ENCODE results near the gene FRMPD1. TPM values are rescaled to one million over a fixed set of nuclear protein-coding genes. Genes with fewer than 3 reads are reported as not detected.

The FRMPD1 gene
- total and polyA plus RNA-seq, 4 experiments from 2014 or later: not detected

DNA sequence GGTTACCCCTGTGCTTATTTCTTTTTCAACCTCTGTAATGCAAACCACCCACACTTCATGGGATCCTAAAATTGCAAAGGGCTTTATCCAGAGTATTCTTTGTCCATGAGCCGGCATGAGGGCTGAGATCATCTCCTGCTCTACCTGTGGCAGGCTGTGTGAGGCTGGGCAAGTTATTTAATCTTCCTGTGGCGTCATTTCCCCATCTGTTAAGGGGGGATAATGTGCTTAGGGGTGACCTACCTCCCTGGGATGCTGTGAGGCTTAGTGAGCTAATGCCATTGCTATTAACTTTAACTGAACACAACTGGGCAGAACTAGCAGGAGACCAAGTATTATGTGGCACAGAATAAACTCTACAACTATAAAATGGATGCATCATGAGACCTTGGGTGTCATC lies 17.0 kb downstream of the FRMPD1 start:
- Mint-ChIP-seq H3K9me3 (no peaks in the 10 kb centered on the region), H3K27ac (no peak overlapping the region), H3K27me3 (peaks cover 31 to 42% of the 10 kb centered on the region in 2 donors), H3K36me3 (no peaks in the 10 kb centered on the region), H3K4me1 (no peaks in the 10 kb centered on the region), H3K4me3 (no peak overlapping the region)
- Histone ChIP-seq H3K4me3 (ENCODE audit: low read length in 2 of 2) (no peak overlapping the region), H3K9me3 (ENCODE audit: control insufficient read depth in 1 of 2, low read length in 2 of 2) (no peaks in the 10 kb centered on the region), H3K36me3 (ENCODE audit: insufficient read depth, low read length) (no peaks in the 10 kb centered on the region), H3K27ac (ENCODE audit: low read depth, low read length) (no peak overlapping the region), H3K27me3 (ENCODE audit: insufficient read depth, low read length) (no peaks in the 10 kb centered on the region), H3K4me1 (ENCODE audit: insufficient read depth, low read length) (no peaks in the 10 kb centered on the region)
- ChIA-PET CTCF (ENCODE audit: partially characterized antibody) (no interaction called here), POLR2A (ENCODE audit: partially characterized antibody) (no interaction called here)
- intact Hi-C loops (cut with micrococcal nuclease): no loop called here
- DNase-seq: no peak

DNA sequence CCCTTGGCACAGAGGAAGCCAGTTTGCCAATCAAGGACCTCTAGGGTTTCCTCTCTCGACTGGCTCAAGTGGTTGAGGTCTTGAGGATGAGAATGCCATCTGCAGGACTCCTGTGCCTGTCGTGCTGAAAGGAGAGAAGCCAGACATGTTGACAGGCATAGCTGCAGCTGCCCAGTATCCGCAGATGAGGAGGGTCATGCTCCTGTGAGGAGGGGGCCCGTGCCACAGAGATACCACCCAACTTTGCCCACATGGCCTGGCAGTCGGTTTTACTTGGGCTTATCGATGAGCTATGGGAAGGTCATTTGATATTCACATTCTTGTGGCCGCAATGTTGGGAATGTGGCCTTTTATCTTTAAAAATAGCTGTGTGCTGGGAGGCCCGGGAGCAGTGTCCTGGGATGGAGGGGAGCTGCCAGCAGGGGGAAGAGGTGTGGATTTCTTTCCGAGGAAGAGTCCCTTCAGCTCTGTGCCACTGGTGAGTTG lies 17.4 kb downstream of the FRMPD1 start:
- Histone ChIP-seq H3K4me3 (ENCODE audit: low read length in 2 of 2) (no peak overlapping the region), H3K36me3 (ENCODE audit: insufficient read depth, low read length) (no peaks in the 10 kb centered on the region), H3K27me3 (ENCODE audit: insufficient read depth, low read length) (no peaks in the 10 kb centered on the region), H3K9me3 (ENCODE audit: control insufficient read depth in 1 of 2, low read length in 2 of 2) (no peaks in the 10 kb centered on the region), H3K4me1 (ENCODE audit: insufficient read depth, low read length) (no peaks in the 10 kb centered on the region), H3K27ac (ENCODE audit: low read depth, low read length) (no peak overlapping the region)
- ChIA-PET POLR2A (ENCODE audit: partially characterized antibody) (no interaction called here), CTCF (ENCODE audit: partially characterized antibody) (no interaction called here)
- Mint-ChIP-seq H3K4me1 (no peaks in the 10 kb centered on the region), H3K27ac (no peak overlapping the region), H3K36me3 (no peaks in the 10 kb centered on the region), H3K9me3 (no peaks in the 10 kb centered on the region), H3K4me3 (peak overlapping the region in 1 of 8 donors; percentile 33), H3K27me3 (peaks cover 29 to 43% of the 10 kb centered on the region in 2 donors)
- intact Hi-C loops (cut with micrococcal nuclease): no loop called here
- DNase-seq: no peak

DNA sequence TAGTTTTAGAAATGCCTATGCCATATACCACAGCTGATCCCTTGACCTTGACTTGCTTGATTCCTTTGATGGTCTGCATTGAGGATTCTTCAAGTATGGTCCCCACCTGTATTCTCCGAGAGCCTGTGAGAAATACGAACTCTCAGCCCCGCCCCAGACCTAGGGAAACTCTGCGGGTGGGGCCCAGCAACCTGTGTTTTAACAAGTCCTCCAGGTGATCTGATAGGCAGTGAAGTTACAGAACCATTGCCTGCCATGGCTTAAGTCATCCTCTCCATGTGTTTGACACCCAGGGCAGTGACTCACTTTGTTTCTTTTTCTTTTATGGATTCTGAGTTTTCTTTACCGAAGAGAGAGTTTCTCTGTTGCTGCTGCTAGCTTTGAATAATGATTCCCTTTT lies 18.5 kb downstream of the FRMPD1 start:
- Mint-ChIP-seq H3K36me3 (no peaks in the 10 kb centered on the region), H3K9me3 (no peaks in the 10 kb centered on the region), H3K4me1 (no peaks in the 10 kb centered on the region), H3K27me3 (peaks cover 29 to 44% of the 10 kb centered on the region in 2 donors), H3K4me3 (no peak overlapping the region), H3K27ac (no peak overlapping the region)
- ChIA-PET POLR2A (ENCODE audit: partially characterized antibody) (no interaction called here), CTCF (ENCODE audit: partially characterized antibody) (no interaction called here)
- Histone ChIP-seq H3K9me3 (ENCODE audit: control insufficient read depth in 1 of 2, low read length in 2 of 2) (no peaks in the 10 kb centered on the region), H3K4me3 (ENCODE audit: low read length in 2 of 2) (no peak overlapping the region), H3K27ac (ENCODE audit: low read depth, low read length) (no peak overlapping the region), H3K4me1 (ENCODE audit: insufficient read depth, low read length) (no peaks in the 10 kb centered on the region), H3K27me3 (ENCODE audit: insufficient read depth, low read length) (no peaks in the 10 kb centered on the region), H3K36me3 (ENCODE audit: insufficient read depth, low read length) (no peaks in the 10 kb centered on the region)
- intact Hi-C loops (cut with micrococcal nuclease): no loop called here
- DNase-seq: no peak

DNA sequence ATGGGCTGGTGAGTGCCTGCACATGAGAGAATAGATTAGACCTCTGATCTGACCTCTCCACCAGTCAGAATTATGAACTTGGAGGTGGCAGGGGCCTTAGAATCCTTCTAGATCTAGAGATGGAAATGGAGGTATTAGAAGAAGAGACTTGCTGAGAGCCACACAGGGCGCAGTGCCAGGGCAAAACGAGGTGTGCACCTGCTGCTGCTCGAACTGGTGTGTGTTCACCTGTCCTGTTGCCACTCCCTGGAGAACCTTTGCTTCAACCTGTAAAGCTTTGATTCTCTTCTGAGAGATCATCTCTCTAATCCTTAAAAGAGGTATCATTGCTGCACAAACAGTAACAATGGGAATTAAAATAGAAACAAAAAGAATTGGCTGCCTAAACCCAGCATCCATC lies 24.9 kb downstream of the FRMPD1 start:
- no peaks in the 10 kb centered on the region for H3K4me1 ChIP-seq (ENCODE audit: insufficient read depth, low read length)
- no peaks in the 10 kb centered on the region for H3K36me3 Mint-ChIP-seq
- no peak overlapping the region for H3K27ac ChIP-seq (ENCODE audit: low read depth, low read length)
- H3K4me3 ChIP-seq (ENCODE audit: low read length in 2 of 2): no peak overlapping the region
- H3K4me1 Mint-ChIP-seq: no peaks in the 10 kb centered on the region
- H3K9me3 ChIP-seq (ENCODE audit: control insufficient read depth in 1 of 2, low read length in 2 of 2): no peaks in the 10 kb centered on the region
- intact Hi-C loops (cut with micrococcal nuclease): no loop called here
- ChIA-PET POLR2A (ENCODE audit: partially characterized antibody) (no interaction called here), CTCF (ENCODE audit: partially characterized antibody) (no interaction called here)
- H3K27ac Mint-ChIP-seq: no peak overlapping the region
- no peaks in the 10 kb centered on the region for H3K9me3 Mint-ChIP-seq
- H3K27me3 Mint-ChIP-seq: peaks cover 10 to 15% of the 10 kb centered on the region in 2 donors
- no peaks in the 10 kb centered on the region for H3K36me3 ChIP-seq (ENCODE audit: insufficient read depth, low read length)
- no peak for DNase-seq
- no peaks in the 10 kb centered on the region for H3K27me3 ChIP-seq (ENCODE audit: insufficient read depth, low read length)
- no peak overlapping the region for H3K4me3 Mint-ChIP-seq

DNA sequence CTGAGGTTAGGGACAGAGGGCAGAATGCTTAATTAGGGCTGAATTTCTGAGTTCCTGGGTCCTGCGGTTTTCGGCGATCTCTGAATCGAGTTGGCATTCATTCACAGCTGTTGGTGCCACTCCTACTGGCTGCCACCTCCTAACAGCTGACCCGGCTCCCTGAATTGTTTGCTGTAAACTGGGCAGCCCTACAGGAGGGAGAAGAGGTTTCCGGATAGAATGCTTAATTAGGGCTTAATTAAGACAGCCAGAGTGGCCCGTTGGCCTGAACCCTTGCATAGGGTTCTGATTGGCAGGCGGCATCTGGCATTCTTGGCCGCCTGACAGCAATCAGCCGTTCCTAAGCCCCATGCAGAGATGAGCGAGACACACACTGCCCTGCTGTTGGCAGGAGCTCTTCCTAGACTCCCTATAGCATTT lies 25.7 kb downstream of the FRMPD1 start:
- no peaks in the 10 kb centered on the region for H3K9me3 Mint-ChIP-seq
- H3K27me3 ChIP-seq (ENCODE audit: insufficient read depth, low read length): no peaks in the 10 kb centered on the region
- H3K36me3 Mint-ChIP-seq: no peaks in the 10 kb centered on the region
- H3K4me1 ChIP-seq (ENCODE audit: insufficient read depth, low read length): no peaks in the 10 kb centered on the region
- H3K4me3 ChIP-seq (ENCODE audit: low read length in 2 of 2): no peak overlapping the region
- H3K9me3 ChIP-seq (ENCODE audit: control insufficient read depth in 1 of 2, low read length in 2 of 2): no peaks in the 10 kb centered on the region
- H3K27ac ChIP-seq (ENCODE audit: low read depth, low read length): no peak overlapping the region
- DNase-seq: no peak
- H3K4me3 Mint-ChIP-seq: no peak overlapping the region
- CTCF ChIA-PET (ENCODE audit: partially characterized antibody): no interaction called here
- peaks cover 11 to 15% of the 10 kb centered on the region in 2 donors for H3K27me3 Mint-ChIP-seq
- POLR2A ChIA-PET (ENCODE audit: partially characterized antibody): no interaction called here
- no peaks in the 10 kb centered on the region for H3K4me1 Mint-ChIP-seq
- H3K36me3 ChIP-seq (ENCODE audit: insufficient read depth, low read length): no peaks in the 10 kb centered on the region
- intact Hi-C loops (cut with micrococcal nuclease): no loop called here
- H3K27ac Mint-ChIP-seq: no peak overlapping the region

DNA sequence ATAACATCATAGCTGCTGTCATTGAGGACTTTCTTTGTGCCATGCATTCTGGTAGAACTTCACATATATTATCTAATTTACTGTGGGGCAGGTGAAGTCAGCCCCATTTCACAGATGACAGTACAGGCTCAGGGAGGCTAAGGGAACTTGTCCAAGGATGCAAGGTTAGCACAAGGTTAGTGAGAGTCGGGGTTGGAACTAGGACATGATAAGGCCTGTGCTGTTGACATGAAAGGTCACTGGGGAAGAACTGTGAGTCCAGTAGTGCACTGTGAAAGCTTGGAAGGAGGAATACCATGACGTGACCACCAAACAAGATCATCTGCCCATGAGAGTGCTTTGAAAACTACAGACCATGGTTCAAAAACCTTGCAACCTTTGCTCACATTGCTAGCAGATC lies 26.7 kb downstream of the FRMPD1 start:
- Mint-ChIP-seq H3K27me3 (peaks cover 12 to 20% of the 10 kb centered on the region in 2 donors), H3K9me3 (no peaks in the 10 kb centered on the region), H3K27ac (no peak overlapping the region), H3K4me1 (no peaks in the 10 kb centered on the region), H3K36me3 (no peaks in the 10 kb centered on the region), H3K4me3 (no peak overlapping the region)
- Histone ChIP-seq H3K36me3 (ENCODE audit: insufficient read depth, low read length) (no peaks in the 10 kb centered on the region), H3K9me3 (ENCODE audit: control insufficient read depth in 1 of 2, low read length in 2 of 2) (no peaks in the 10 kb centered on the region), H3K27ac (ENCODE audit: low read depth, low read length) (no peak overlapping the region), H3K27me3 (ENCODE audit: insufficient read depth, low read length) (no peaks in the 10 kb centered on the region), H3K4me1 (ENCODE audit: insufficient read depth, low read length) (no peaks in the 10 kb centered on the region), H3K4me3 (ENCODE audit: low read length in 2 of 2) (no peak overlapping the region)
- CTCF ChIA-PET (ENCODE audit: partially characterized antibody): no interaction called here
- no peak for DNase-seq
- POLR2A ChIA-PET (ENCODE audit: partially characterized antibody): no interaction called here
- intact Hi-C loops (cut with micrococcal nuclease): no loop called here

DNA sequence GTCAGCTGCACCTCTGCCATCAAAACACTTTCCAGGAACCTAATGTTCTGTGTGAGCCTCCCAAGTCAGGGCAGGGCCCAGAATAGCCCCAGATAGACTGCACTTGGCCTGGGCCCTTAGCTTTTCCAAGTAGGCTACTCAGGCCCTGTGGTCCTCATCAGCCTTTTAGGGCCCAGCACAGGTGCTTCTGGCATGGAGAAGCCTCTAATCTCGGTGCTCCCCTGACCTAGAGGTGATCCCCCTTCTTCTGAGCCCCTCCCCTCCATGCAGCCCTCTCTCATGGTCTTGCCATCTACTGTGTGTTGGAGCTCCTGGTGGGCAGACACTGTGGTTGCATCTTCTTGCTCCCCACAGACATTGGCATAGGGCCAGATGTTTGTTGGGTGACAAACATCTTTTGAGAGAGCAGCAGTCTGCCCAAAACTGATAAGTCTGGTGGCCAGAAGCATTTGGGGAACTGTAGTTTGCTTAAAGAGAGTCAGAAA lies 28.1 kb downstream of the FRMPD1 start:
- no peak for DNase-seq
- Histone ChIP-seq H3K9me3 (ENCODE audit: control insufficient read depth in 1 of 2, low read length in 2 of 2) (no peaks in the 10 kb centered on the region), H3K27ac (ENCODE audit: low read depth, low read length) (no peak overlapping the region), H3K4me1 (ENCODE audit: insufficient read depth, low read length) (no peaks in the 10 kb centered on the region), H3K36me3 (ENCODE audit: insufficient read depth, low read length) (no peaks in the 10 kb centered on the region), H3K27me3 (ENCODE audit: insufficient read depth, low read length) (no peaks in the 10 kb centered on the region), H3K4me3 (ENCODE audit: low read length in 2 of 2) (no peak overlapping the region)
- peaks cover 18 to 28% of the 10 kb centered on the region in 2 donors for H3K27me3 Mint-ChIP-seq
- CTCF ChIA-PET (ENCODE audit: partially characterized antibody): no interaction called here
- no peak overlapping the region for H3K27ac Mint-ChIP-seq
- no peak overlapping the region for H3K4me3 Mint-ChIP-seq
- intact Hi-C loops (cut with micrococcal nuclease): no loop called here
- H3K9me3 Mint-ChIP-seq: no peaks in the 10 kb centered on the region
- H3K36me3 Mint-ChIP-seq: no peaks in the 10 kb centered on the region
- H3K4me1 Mint-ChIP-seq: no peaks in the 10 kb centered on the region
- POLR2A ChIA-PET (ENCODE audit: partially characterized antibody): no interaction called here

Data from CD4-positive, alpha-beta memory T cell (primary cell).